IMR-90 (cell line): ENCODE data around the gene SYCN. TPM values are rescaled to one million over a fixed set of nuclear protein-coding genes. Genes with fewer than 3 reads are reported as not detected.

ENCODE experiments used
- ATAC-seq: fragments of 200-7000 bp; cut with Tn5 transposase; 2 replicates; pipeline ENCODE4 v1.9.1; 2020; ENCODE audit warnings: low read depth, mild to moderate bottlenecking, moderate library complexity
- BruUV-seq: library from RNA; stranded (reverse); fragments of 400-500 nt; replicated peaks from 2 replicates; lab custom pipeline; 2021; lab: Mats Ljungman, UMichigan
- CTCF ChIA-PET: fragments of 300-600 bp; formaldehyde crosslinking; extraction: SDS; loops from one replicate; lab custom pipeline; 2021; ENCODE audit warnings: antibody characterized with exemption; lab: Yijun Ruan, JAX
- POLR2A ChIA-PET: fragments of 300-600 bp; sonication (Branson Sonifier 250); formaldehyde crosslinking; loops from one replicate; lab custom pipeline; 2022; ENCODE audit warnings: antibody characterized with exemption; ENCODE audit not compliant: unreplicated experiment; lab: Charles Lee
- DNase-seq: peaks from one replicate; pipeline ENCODE4 v3.0.0; 2013
- H2AFZ ChIP-seq: replicated peaks from 2 replicates; pipeline ENCODE3; 2013; ENCODE audit warnings: low read length, mild to moderate bottlenecking; ENCODE audit not compliant: poor library complexity
- H2AK5ac ChIP-seq: 2 replicates; pipeline ENCODE4 v1.6.1; 2013; ENCODE audit warnings: low read depth, low read length, inconsistent platforms
- H2AK9ac ChIP-seq: replicated peaks from 2 replicates; pipeline ENCODE3; 2013; ENCODE audit warnings: mild to moderate bottlenecking, low read depth, low read length, moderate library complexity; ENCODE audit not compliant: poor library complexity
- H2BK120ac ChIP-seq: 2 replicates; pipeline ENCODE4 v1.6.1; 2013; ENCODE audit warnings: low read depth, low read length, inconsistent platforms
- H2BK15ac ChIP-seq: 3 replicates; pipeline ENCODE4 v1.6.1; 2013; ENCODE audit warnings: low read depth, low read length, inconsistent platforms
- H2BK20ac ChIP-seq: 2 replicates; pipeline ENCODE4 v1.6.1; 2013; ENCODE audit warnings: low read depth, mild to moderate bottlenecking, inconsistent platforms, low read length, moderate library complexity
- H2BK5ac ChIP-seq: 2 replicates; pipeline ENCODE4 v1.6.1; 2013; ENCODE audit warnings: mild to moderate bottlenecking, low read depth, low read length, inconsistent platforms; ENCODE audit not compliant: poor library complexity, severe bottlenecking
- H3K14ac ChIP-seq: replicated peaks from 2 replicates; pipeline ENCODE4 v1.6.1; 2013; ENCODE audit warnings: low read depth, low read length, inconsistent platforms
- H3K18ac ChIP-seq: 2 replicates; pipeline ENCODE4 v1.6.1; 2013; ENCODE audit warnings: low read depth, low read length, control low read depth
- H3K23ac ChIP-seq: 2 replicates; pipeline ENCODE4 v1.6.1; 2013; ENCODE audit warnings: low read depth, low read length, inconsistent platforms
- H3K27ac ChIP-seq: 2 replicates; pipeline ENCODE4 v1.5.1; 2013; ENCODE audit warnings: mild to moderate bottlenecking, control low read depth, low read length; ENCODE audit not compliant: insufficient read depth
- H3K27me3 ChIP-seq: 2 replicates; pipeline ENCODE4 v1.6.1; 2013; ENCODE audit warnings: low read length; ENCODE audit not compliant: control insufficient read depth, insufficient read depth
- H3K36me3 ChIP-seq: 2 replicates; pipeline ENCODE4 v1.6.1; 2013; ENCODE audit warnings: low read length, mixed read lengths; ENCODE audit not compliant: control insufficient read depth, insufficient read depth
- H3K4ac ChIP-seq: 2 replicates; pipeline ENCODE4 v1.6.1; 2013; ENCODE audit warnings: low read depth, low read length, inconsistent platforms
- H3K4me1 ChIP-seq: 2 replicates; pipeline ENCODE4 v1.6.1; 2013; ENCODE audit warnings: low read length, mixed read lengths; ENCODE audit not compliant: control insufficient read depth, insufficient read depth
- H3K4me2 ChIP-seq: 2 replicates; pipeline ENCODE4 v1.6.1; 2013; ENCODE audit warnings: low read depth, mild to moderate bottlenecking, control low read depth, low read length, moderate library complexity
- H3K4me3 ChIP-seq: 2 replicates; pipeline ENCODE4 v1.5.1; 2013; ENCODE audit warnings: low read depth, mild to moderate bottlenecking, control low read depth, low read length, moderate library complexity; ENCODE audit not compliant: insufficient read depth
- H3K56ac ChIP-seq: 2 replicates; pipeline ENCODE4 v1.6.1; 2013; ENCODE audit warnings: low read length, inconsistent platforms; ENCODE audit not compliant: insufficient read depth; ENCODE audit errors: extremely low read depth
- H3K79me1 ChIP-seq, 2 experiments: 2 replicates each; pipeline ENCODE4 v1.6.1; 2013; ENCODE audit warnings: low read length in 2 of 2, inconsistent platforms in 1 of 2, low read depth in 1 of 2
- H3K9ac ChIP-seq: 2 replicates; pipeline ENCODE4 v1.6.1; 2013; ENCODE audit warnings: low read depth, low read length, control low read depth
- H3K9me1 ChIP-seq: 2 replicates; pipeline ENCODE4 v1.6.1; 2013; ENCODE audit warnings: low read length, inconsistent platforms; ENCODE audit not compliant: insufficient read depth
- H3K9me3 ChIP-seq: 2 replicates; pipeline ENCODE4 v1.6.1; 2013; ENCODE audit warnings: low read length; ENCODE audit not compliant: control insufficient read depth, insufficient read depth
- H4K20me1 ChIP-seq: 2 replicates; pipeline ENCODE4 v1.6.1; 2013; ENCODE audit warnings: low read length, inconsistent platforms; ENCODE audit not compliant: insufficient read depth
- H4K5ac ChIP-seq: 2 replicates; pipeline ENCODE4 v1.6.1; 2013; ENCODE audit warnings: mild to moderate bottlenecking, low read depth, low read length, control low read depth
- H4K8ac ChIP-seq, 2 experiments: 2 replicates each; pipeline ENCODE4 v1.6.1; 2013; ENCODE audit warnings: low read depth in 2 of 2, low read length in 2 of 2, control low read depth in 1 of 2, inconsistent platforms in 1 of 2
- H4K91ac ChIP-seq: 2 replicates; pipeline ENCODE4 v1.6.1; 2013; ENCODE audit warnings: low read depth, low read length, inconsistent platforms; ENCODE audit not compliant: insufficient read depth
- BHLHE40 ChIP-seq: fragments of 150-350 bp; IDR thresholded peaks from 2 replicates; pipeline ENCODE4 v1.6.1; 2016; ENCODE audit warnings: mild to moderate bottlenecking, low read depth, low read length
- CHD1 ChIP-seq: IDR thresholded peaks from 2 replicates; pipeline ENCODE4 v1.6.1; 2012; ENCODE audit warnings: low read depth, low read length, improper control_type of control experiment
- CTCF ChIP-seq: conservative IDR thresholded peaks from 2 replicates; pipeline ENCODE4 v1.5.1; 2012; ENCODE audit warnings: mild to moderate bottlenecking, low read depth, low read length, improper control_type of control experiment
- FOS ChIP-seq: fragments of 150-350 bp; IDR thresholded peaks from 2 replicates; pipeline ENCODE4 v1.6.1; 2016; ENCODE audit warnings: low read depth, low read length
- MAFK ChIP-seq: IDR thresholded peaks from 2 replicates; pipeline ENCODE4 v1.6.1; 2012; ENCODE audit warnings: low read depth, low read length, improper control_type of control experiment
- MAZ ChIP-seq: IDR thresholded peaks from 2 replicates; pipeline ENCODE4 v1.6.1; 2012; ENCODE audit warnings: low read depth, mild to moderate bottlenecking, low read length, improper control_type of control experiment, moderate library complexity, borderline replicate concordance
- MXI1 ChIP-seq: IDR thresholded peaks from 2 replicates; pipeline ENCODE4 v1.6.1; 2012; ENCODE audit warnings: low read depth, mild to moderate bottlenecking, low read length, moderate library complexity, borderline replicate concordance
- NFE2L2 ChIP-seq: fragments of 150-350 bp; IDR thresholded peaks from 2 replicates; pipeline ENCODE4 v1.6.1; 2016; ENCODE audit warnings: low read depth, mild to moderate bottlenecking, low read length
- POLR2A ChIP-seq: IDR thresholded peaks from 2 replicates; pipeline ENCODE4 v1.6.1; 2012; ENCODE audit warnings: mild to moderate bottlenecking, low read depth, low read length
- RCOR1 ChIP-seq: IDR thresholded peaks from 2 replicates; pipeline ENCODE4 v1.6.1; 2012; ENCODE audit warnings: mild to moderate bottlenecking, low read length, improper control_type of control experiment; ENCODE audit not compliant: insufficient replicate concordance
- WGBS, 2 experiments: methylation state at CpG; one replicate each; pipeline versions ENCODE4 v1.1.5 to v1.1.7; 2013; ENCODE audit warnings: missing lambda C conversion rate in 2 of 2; ENCODE audit not compliant: insufficient read length in 1 of 2; ENCODE audit errors: extremely low coverage in 2 of 2; 5-methylcytosine and 5-hydroxymethylcytosine counted together
- dilution Hi-C: fragments of 300-500 bp; cut with HindIII; formaldehyde crosslinking; loops from one replicate; pipeline ENCODE4 v1.14.3; 2018; ENCODE audit warnings: low sequenced_read_pairs; ENCODE audit not compliant: unreplicated experiment
- in situ Hi-C: fragments of 300-500 bp; cut with MboI; formaldehyde crosslinking; loops from 3 replicates; pipeline ENCODE4 v1.14.3; 2019; ENCODE audit warnings: low sequenced_read_pairs, inconsistent platforms, mixed read lengths
- intact Hi-C: fragments of 100-400 bp; cut with micrococcal nuclease; formaldehyde crosslinking; loops from 2 replicates; pipeline ENCODE4 v1.10.0; 2022
- polyA plus RNA-seq, 3 experiments: library from polyadenylated mRNA; depleted of rRNA; stranded (reverse); fragments of >200 nt; gene quantifications; 2 replicates each; pipeline ENCODE4 v1.2.3, GENCODE V29; 2012; ENCODE audit warnings: low replicate concordance in 1 of 3
- total RNA-seq: library from RNA; depleted of rRNA; stranded (reverse); fragments of >200 nt; gene quantifications from 2 replicates; pipeline ENCODE4 v1.2.3, GENCODE V29; 2012

SYCN gene
- total and polyA plus RNA-seq, 2 of the 4 experiments (the other 2 are of a cell fraction) = not detected

GRCh38 chr19:39160889-39161672 is 43.0 kb downstream of the SYCN start (continued):
- TF ChIP-seq CTCF = no peak

- Histone ChIP-seq H3K14ac (0 out of 2 replicates have a peak overlapping the region, but pooled peaks have one; percentile 4), H3K23ac (0 out of 2 replicates have a peak overlapping the region, but pooled peaks have one; percentile 19), H2BK20ac (no peak overlapping the region), H3K4me2 (no peak overlapping the region), H2BK120ac (no peak overlapping the region), H2AK5ac (no peak overlapping the region), H3K36me3 (no peaks in the 10 kb centered on the region), H4K8ac (peak overlapping the region in 1 of 2 experiments; percentile 30; a peak in 1 of 4 replicates), H3K9ac (no peak overlapping the region), H3K9me1 (peaks cover 37% of the 10 kb centered on the region), H4K91ac (no peak overlapping the region), H2BK5ac (no peak overlapping the region), H3K4me1 (peaks cover 26% of the 10 kb centered on the region), H3K56ac (no peak overlapping the region), H4K5ac (no peak overlapping the region), H3K27ac (peak overlapping the region; percentile 16; the same call in 1 of the 2 replicates), H3K4me3 (no peak overlapping the region), H3K4ac (no peak overlapping the region), H3K79me1 (peaks cover 36 to 89% of the 10 kb centered on the region in 2 experiments), H2AFZ (peak overlapping the region; percentile 3), H3K18ac (no peak overlapping the region), H2AK9ac (no peak overlapping the region), H3K9me3 (no peaks in the 10 kb centered on the region), H3K27me3 (no peaks in the 10 kb centered on the region), H2BK15ac (no peak overlapping the region), H4K20me1 (peaks cover 59% of the 10 kb centered on the region)
- TF ChIP-seq POLR2A (no peak), MAFK (no peak), BHLHE40 (no peak), RCOR1 (no peak), MXI1 (no peak), FOS (no peak), NFE2L2 (no peak), CHD1 (no peak), MAZ (no peak)
- ChIA-PET CTCF (interaction anchor here (0.6 kb wide), 1 partner anchor 10 kb away, joined by 4 read pairs; no protein-coding TSS in a partner anchor), POLR2A (no interaction called here)
- intact Hi-C loops (no loop called here), in situ Hi-C loops (no loop called here), dilution Hi-C loops (no loop called here)
- DNase-seq (peak; percentile 72), ATAC-seq (peak; percentile 62)
- WGBS, 2 experiments = no CpG with 5 or more reads among the region's 8 CpGs
- BruUV-seq = no TSS peak
These were observed 43.6 kb downstream of the SYCN start for GRCh38 chr19:39160523-39160861.
